HCT116 (cell line): ENCODE results near the gene YTHDC2. TPM values are rescaled to one million over a fixed set of nuclear protein-coding genes. Genes with fewer than 3 reads are reported as not detected.

ENCODE experiments used
- ATAC-seq: fragments of 200-7000 bp; cut with Tn5 transposase; 2 replicates; pipeline ENCODE4 v1.9.1; 2020; ENCODE audit warnings: mild to moderate bottlenecking, moderate library complexity
- BruUV-seq: library from RNA; stranded (reverse); fragments of 400-500 nt; replicated peaks from 2 replicates; lab custom pipeline; 2021; lab: Mats Ljungman, UMichigan
- CTCF ChIA-PET: fragments of 300-600 bp; sonication (Branson Sonifier 250); formaldehyde crosslinking; loops from one replicate; lab custom pipeline; 2021; ENCODE audit warnings: antibody characterized with exemption; lab: Charles Lee
- POLR2A ChIA-PET: fragments of 300-600, 350-600 bp; sonication (Branson Sonifier 250); formaldehyde crosslinking; loops from one replicate; lab custom pipeline; 2021; ENCODE audit warnings: antibody characterized with exemption; lab: Charles Lee
- RAD21 ChIA-PET, 2 experiments: fragments of 300-600 bp; sonication (Branson Sonifier 250); formaldehyde crosslinking; loops; one replicate each; lab custom pipeline; 2023; ENCODE audit warnings: low total read pairs in 2 of 2; ENCODE audit not compliant: uncharacterized antibody in 2 of 2, unreplicated experiment in 2 of 2, low non-redundant PET in 1 of 2; lab: Charles Lee
- DNase-seq: peaks from one replicate; pipeline ENCODE4 v3.0.0-alpha.2; 2010; ENCODE audit warnings: low read depth, low spot score
- H2AFZ ChIP-seq: fragments of 200-600 bp; shearing (Covaris generic), sonication (generic); 2 replicates; pipeline ENCODE4 v1.6.1; 2017; ENCODE audit warnings: low read depth, mixed run types, mixed read lengths, antibody characterized with exemption, low read length; ENCODE audit not compliant: poor library complexity, severe bottlenecking
- H3K27ac ChIP-seq: 2 replicates; pipeline ENCODE4 v1.5.1; 2012; ENCODE audit warnings: low read depth, low read length
- H3K27me3 ChIP-seq: fragments of 200-600 bp; sonication (generic); 2 replicates; pipeline ENCODE4 v1.6.1; 2016; ENCODE audit warnings: mixed run types, low read length, mixed read lengths; ENCODE audit not compliant: insufficient read depth
- H3K36me3 ChIP-seq, 2 experiments: fragments of 200-500 bp in 1 of 2; fragments of 200-600 bp in 1 of 2; sonication (Bioruptor generic) in 1 of 2; sonication (generic) in 1 of 2; 2 replicates each; pipeline versions ENCODE4 v1.5.1 to v1.6.1; 2014 to 2016; ENCODE audit warnings: low read length in 2 of 2, inconsistent platforms in 1 of 2, mixed read lengths in 1 of 2, mixed run types in 1 of 2; ENCODE audit not compliant: insufficient read depth in 2 of 2, control insufficient read depth in 1 of 2
- H3K4me1 ChIP-seq, 2 experiments: fragments of 200-600 bp in 1 of 2; sonication (generic) in 1 of 2; 2 replicates each; pipeline versions ENCODE4 v1.5.1 to v1.6.1; 2012 to 2017; ENCODE audit warnings: low read length in 2 of 2, inconsistent platforms in 1 of 2, mild to moderate bottlenecking in 1 of 2, mixed read lengths in 1 of 2, mixed run types in 1 of 2, moderate library complexity in 1 of 2; ENCODE audit not compliant: insufficient read depth in 2 of 2, control insufficient read depth in 1 of 2
- H3K4me2 ChIP-seq: fragments of 200-600 bp; sonication (generic); 2 replicates; pipeline ENCODE4 v1.6.1; 2017; ENCODE audit warnings: mixed run types, low read length, mixed read lengths
- H3K4me3 ChIP-seq, 2 experiments: fragments of 200-600 bp in 1 of 2; sonication (generic) in 1 of 2; replicated peaks in 1 of 2; 2 replicates each; pipeline ENCODE4 v1.5.1; 2011 to 2016; ENCODE audit warnings: low read length in 2 of 2, control low read depth in 1 of 2, low read depth in 1 of 2, mild to moderate bottlenecking in 1 of 2, mixed read lengths in 1 of 2, mixed run types in 1 of 2
- H3K79me2 ChIP-seq: fragments of 200-600 bp; sonication (generic); 2 replicates; pipeline ENCODE4 v1.6.1; 2017; ENCODE audit warnings: mild to moderate bottlenecking, mixed run types, low read length, moderate library complexity, mixed read lengths; ENCODE audit not compliant: insufficient read depth
- H3K9ac ChIP-seq: fragments of 200-600 bp; sonication (generic); 2 replicates; pipeline ENCODE4 v1.6.1; 2016; ENCODE audit warnings: low read length, mixed read lengths
- H3K9me2 ChIP-seq: fragments of 200-600 bp; sonication (generic), shearing (Covaris generic); 2 replicates; pipeline ENCODE4 v1.6.1; 2017; ENCODE audit warnings: mixed run types, mild to moderate bottlenecking, moderate library complexity; ENCODE audit not compliant: insufficient read depth
- H3K9me3 ChIP-seq, 2 experiments: fragments of 200-500 bp in 1 of 2; fragments of 200-600 bp in 1 of 2; sonication (Bioruptor generic) in 1 of 2; sonication (generic) in 1 of 2; 2 replicates each; pipeline ENCODE4 v1.6.1; 2014 to 2017; ENCODE audit warnings: low read length in 2 of 2, mixed read lengths in 2 of 2, inconsistent platforms in 1 of 2, low read depth in 1 of 2, mild to moderate bottlenecking in 1 of 2, mixed run types in 1 of 2, moderate library complexity in 1 of 2; ENCODE audit not compliant: control insufficient read depth in 1 of 2, insufficient read depth in 1 of 2
- H4K20me1 ChIP-seq: fragments of 200-600 bp; sonication (generic), shearing (Covaris generic); 2 replicates; pipeline ENCODE4 v1.6.1; 2017; ENCODE audit warnings: mixed run types, mild to moderate bottlenecking, moderate library complexity; ENCODE audit not compliant: insufficient read depth
- ELF1 ChIP-seq: IDR thresholded peaks from 2 replicates; pipeline ENCODE4 v1.6.1; 2012; ENCODE audit warnings: low read depth, borderline replicate concordance
- RAD21 ChIP-seq: IDR thresholded peaks from 2 replicates; pipeline ENCODE4 v1.6.1; 2012; ENCODE audit warnings: low read depth, mild to moderate bottlenecking
- SIN3A ChIP-seq: IDR thresholded peaks from 2 replicates; pipeline ENCODE4 v1.6.1; 2012; ENCODE audit warnings: low read depth
- SP1 ChIP-seq: IDR thresholded peaks from 2 replicates; pipeline ENCODE4 v1.6.1; 2012; ENCODE audit warnings: low read depth
- ZBTB33 ChIP-seq: IDR thresholded peaks from 2 replicates; pipeline ENCODE4 v1.6.1; 2011; ENCODE audit warnings: mild to moderate bottlenecking, low read length, moderate library complexity; ENCODE audit not compliant: insufficient replicate concordance; ENCODE audit errors: extremely low read depth
- ZNF274 ChIP-seq: fragments of 200-500 bp; sonication (Bioruptor generic); IDR thresholded peaks from 2 replicates; pipeline ENCODE4 v1.6.1; 2014; ENCODE audit warnings: mild to moderate bottlenecking, low read depth, low read length, inconsistent platforms
- intact Hi-C: fragments of 100-400 bp; cut with micrococcal nuclease; formaldehyde crosslinking; loops from 2 replicates; pipeline ENCODE4 v1.10.0; 2022
- total RNA-seq: library from RNA; stranded (reverse); gene quantifications from one replicate; pipeline ENCODE4 v1.2.1, GENCODE V29; 2021; ENCODE audit not compliant: unreplicated experiment

Gene YTHDC2
- total RNA-seq, 1 experiment from 2014 or later, result 22.2 TPM

DNA sequence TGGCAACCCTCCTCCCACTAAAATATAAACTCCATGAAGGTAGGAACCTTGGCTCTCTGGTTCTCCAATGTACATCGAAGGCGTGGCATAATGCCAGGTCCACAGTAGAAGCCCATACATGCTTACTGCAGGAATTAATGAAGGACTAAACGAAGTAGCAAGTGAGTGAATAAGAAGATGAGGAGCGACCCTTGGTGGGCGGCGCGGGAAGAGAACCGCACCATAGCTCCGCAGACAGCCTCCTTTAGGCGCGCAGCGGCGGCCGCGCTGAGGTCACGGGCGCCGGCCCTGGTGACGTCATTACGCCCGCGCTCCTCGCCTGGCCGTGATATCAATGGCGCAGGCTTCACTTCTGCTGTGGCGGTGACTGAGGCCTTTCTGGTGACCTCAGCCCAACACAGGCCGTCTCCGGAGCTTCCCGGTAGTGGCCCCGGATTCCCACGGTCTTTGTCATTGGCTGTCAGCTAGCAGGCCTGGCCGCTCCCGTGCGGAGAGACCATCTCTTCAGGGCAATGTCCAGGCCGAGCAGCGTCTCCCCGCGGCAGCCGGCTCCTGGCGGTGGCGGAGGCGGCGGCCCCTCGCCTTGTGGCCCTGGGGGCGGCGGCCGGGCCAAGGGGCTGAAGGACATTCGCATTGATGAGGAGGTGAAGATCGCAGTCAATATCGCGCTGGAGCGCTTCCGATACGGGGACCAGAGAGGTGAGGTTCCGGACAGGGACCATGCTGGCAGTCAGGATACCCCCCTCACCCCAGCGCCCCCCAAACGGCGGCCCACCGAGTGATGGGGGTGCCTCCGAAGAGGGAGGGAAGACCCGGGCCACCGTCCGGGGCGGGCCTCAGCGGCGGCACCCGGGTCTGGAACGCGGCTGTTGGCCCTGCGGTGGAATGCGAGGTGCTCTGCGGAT is at the start of gene YTHDC2 (continued):
- TF ChIP-seq ZBTB33, result no peak
- no peak for TF ChIP-seq ZNF274

GRCh38 chr5:113474100-113474728 is 39.3 kb upstream of the YTHDC2 start:
- Histone ChIP-seq H3K9ac (no peak overlapping the region), H3K4me1 (no peaks in the 10 kb centered on the region), H3K27ac (no peak overlapping the region), H3K4me2 (no peak overlapping the region), H3K9me3 (no peaks in the 10 kb centered on the region), H3K27me3 (no peaks in the 10 kb centered on the region), H2AFZ (no peak overlapping the region), H3K4me3 (no peak overlapping the region), H3K9me2 (no peaks in the 10 kb centered on the region), H3K36me3 (no peaks in the 10 kb centered on the region), H4K20me1 (no peaks in the 10 kb centered on the region), H3K79me2 (no peaks in the 10 kb centered on the region)
- BruUV-seq, result no TSS peak
- no peak for ATAC-seq
- TF ChIP-seq SP1 (no peak), RAD21 (no peak), SIN3A (no peak), ELF1 (no peak)
- CTCF ChIA-PET, result no interaction called here
- DNase-seq, result no peak
- intact Hi-C loops, result no loop called here
- RAD21 ChIA-PET, result no interaction called here
- POLR2A ChIA-PET, result no interaction called here
